Measurements from ENCODE around the gene LCA5.

DNA sequence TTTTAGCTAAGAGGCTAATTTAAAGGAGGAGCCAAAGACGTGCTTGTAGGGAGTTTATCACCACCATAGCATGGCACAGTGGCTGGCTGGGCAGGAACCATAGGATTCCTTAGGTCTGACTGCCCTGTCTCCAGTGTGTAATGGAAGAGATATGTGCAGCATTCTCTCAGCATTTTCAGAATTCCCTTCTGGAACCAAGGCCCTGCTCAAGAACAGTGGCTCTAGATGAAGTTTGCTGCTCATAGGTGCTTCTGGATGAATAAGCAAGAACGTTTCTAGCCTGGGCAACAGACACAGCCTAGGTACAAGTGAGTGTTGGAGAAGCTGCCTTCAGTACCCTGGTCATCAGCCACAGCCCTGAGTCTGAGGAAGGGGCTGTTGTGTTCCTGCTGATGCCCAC, 69.1 kb downstream of the LCA5 start:
- TF ChIP-seq EZH2 (IDR thresholded peaks at IDR 0.05; ENCODE audit: borderline replicate concordance, low read length): no peak
- TF ChIP-seq, protein P1, sequence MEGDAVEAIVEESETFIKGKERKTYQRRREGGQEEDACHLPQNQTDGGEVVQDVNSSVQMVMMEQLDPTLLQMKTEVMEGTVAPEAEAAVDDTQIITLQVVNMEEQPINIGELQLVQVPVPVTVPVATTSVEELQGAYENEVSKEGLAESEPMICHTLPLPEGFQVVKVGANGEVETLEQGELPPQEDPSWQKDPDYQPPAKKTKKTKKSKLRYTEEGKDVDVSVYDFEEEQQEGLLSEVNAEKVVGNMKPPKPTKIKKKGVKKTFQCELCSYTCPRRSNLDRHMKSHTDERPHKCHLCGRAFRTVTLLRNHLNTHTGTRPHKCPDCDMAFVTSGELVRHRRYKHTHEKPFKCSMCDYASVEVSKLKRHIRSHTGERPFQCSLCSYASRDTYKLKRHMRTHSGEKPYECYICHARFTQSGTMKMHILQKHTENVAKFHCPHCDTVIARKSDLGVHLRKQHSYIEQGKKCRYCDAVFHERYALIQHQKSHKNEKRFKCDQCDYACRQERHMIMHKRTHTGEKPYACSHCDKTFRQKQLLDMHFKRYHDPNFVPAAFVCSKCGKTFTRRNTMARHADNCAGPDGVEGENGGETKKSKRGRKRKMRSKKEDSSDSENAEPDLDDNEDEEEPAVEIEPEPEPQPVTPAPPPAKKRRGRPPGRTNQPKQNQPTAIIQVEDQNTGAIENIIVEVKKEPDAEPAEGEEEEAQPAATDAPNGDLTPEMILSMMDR (IDR thresholded peaks at IDR 0.05; ENCODE audit: low read length): no peak
